ENCODE results near the gene OS9. TPM values are rescaled to one million over a fixed set of nuclear protein-coding genes. Genes with fewer than 3 reads are reported as not detected.

The OS9 gene
- total and polyA plus RNA-seq, 2 of the 4 experiments (the other 2 are of a cell fraction) = 159 to 272 TPM

GRCh38 chr12:57700317-57700716 lies 6.4 kb downstream of the OS9 start:
- no peak for ATAC-seq (ENCODE audit: low read depth)
- no peak overlapping the region for H2BK120ac ChIP-seq (ENCODE audit: low read depth, low read length)
- no peaks in the 10 kb centered on the region for H3K27me3 ChIP-seq (ENCODE audit: control insufficient read depth, insufficient read depth, low read length)
- H4K8ac ChIP-seq (ENCODE audit: low read depth in 2 of 2, low read length in 2 of 2) = no peak overlapping the region
- 100% methylated on average over 1 of the region's 2 CpGs; no CpG with 5 or more reads in 1 of the 2 experiments for WGBS, 2 experiments (ENCODE audit: extremely low coverage in 2 of 2, insufficient read length in 1 of 2)
- no peak overlapping the region for H3K4ac ChIP-seq (ENCODE audit: low read depth, low read length)
- no peak overlapping the region for H4K91ac ChIP-seq (ENCODE audit: insufficient read depth, low read depth, low read length)
- TF ChIP-seq SMC3 (IDR thresholded peaks at IDR 0.05; ENCODE audit: low read depth, low read length) (no peak), RAD21 (IDR thresholded peaks at IDR 0.05; ENCODE audit: low read length) (no peak), FOS (IDR thresholded peaks at IDR 0.05; ENCODE audit: low read depth, low read length) (no peak), MAFK (IDR thresholded peaks at IDR 0.05; ENCODE audit: low read depth, low read length) (no peak), RCOR1 (IDR thresholded peaks at IDR 0.05; ENCODE audit: insufficient replicate concordance, low read length) (no peak), NFE2L2 (IDR thresholded peaks at IDR 0.05; ENCODE audit: low read depth, low read length) (no peak), CTCF (conservative IDR thresholded peaks at IDR 0.05; ENCODE audit: low read depth, low read length) (no peak), MXI1 (IDR thresholded peaks at IDR 0.05; ENCODE audit: borderline replicate concordance, low read depth, low read length) (no peak), ELK1 (IDR thresholded peaks at IDR 0.05; ENCODE audit: borderline replicate concordance, low read depth, low read length) (no peak), CHD1 (IDR thresholded peaks at IDR 0.05; ENCODE audit: low read depth, low read length) (no peak), BHLHE40 (IDR thresholded peaks at IDR 0.05; ENCODE audit: low read depth, low read length) (no peak), POLR2A (IDR thresholded peaks at IDR 0.05; ENCODE audit: low read depth, low read length) (no peak), USF2 (IDR thresholded peaks at IDR 0.05; ENCODE audit: low read depth, low read length) (no peak)
- no peak overlapping the region for H2AFZ ChIP-seq (replicated peaks; ENCODE audit: low read length, poor library complexity)
- H4K5ac ChIP-seq (ENCODE audit: low read depth, low read length) = no peak overlapping the region
- no peak overlapping the region for H2AK5ac ChIP-seq (ENCODE audit: low read depth, low read length)
- H2BK5ac ChIP-seq (ENCODE audit: low read depth, low read length, poor library complexity, severe bottlenecking) = no peak overlapping the region
- no peak overlapping the region for H3K23ac ChIP-seq (ENCODE audit: low read depth, low read length)
- no peak overlapping the region for H2BK20ac ChIP-seq (ENCODE audit: low read depth, low read length)
- H3K9ac ChIP-seq (ENCODE audit: low read depth, low read length) = no peak overlapping the region
- no peak overlapping the region for H3K14ac ChIP-seq (replicated peaks; ENCODE audit: low read depth, low read length)
- peaks cover 20% of the 10 kb centered on the region for H3K36me3 ChIP-seq (ENCODE audit: control insufficient read depth, insufficient read depth, low read length)
- no peak overlapping the region for H2AK9ac ChIP-seq (replicated peaks; ENCODE audit: low read depth, low read length, poor library complexity)
- ChIA-PET POLR2A (ENCODE audit: unreplicated experiment) (no interaction called here), CTCF (no interaction called here)
- no peak overlapping the region for H3K4me3 ChIP-seq (ENCODE audit: insufficient read depth, low read depth, low read length)
- H4K20me1 ChIP-seq (ENCODE audit: insufficient read depth, low read length) = no peaks in the 10 kb centered on the region
- no peak overlapping the region for H3K27ac ChIP-seq (ENCODE audit: insufficient read depth, low read length)
- H3K9me1 ChIP-seq (ENCODE audit: insufficient read depth, low read length) = peaks cover 5% of the 10 kb centered on the region; the same call in 1 of the 2 replicates
- H3K4me2 ChIP-seq (ENCODE audit: low read depth, low read length) = no peak overlapping the region
- no peak overlapping the region for H2BK15ac ChIP-seq (ENCODE audit: low read depth, low read length)
- no TSS peak for BruUV-seq (replicated peaks)
- DNase-seq = no peak
- H3K56ac ChIP-seq (ENCODE audit: extremely low read depth, insufficient read depth, low read length) = no peak overlapping the region
- intact Hi-C loops (cut with micrococcal nuclease) = no loop called here
- dilution Hi-C loops (cut with HindIII; ENCODE audit: low sequenced_read_pairs, unreplicated experiment) = no loop called here
- in situ Hi-C loops (cut with MboI; ENCODE audit: low sequenced_read_pairs) = no loop called here
- H3K79me1 ChIP-seq (ENCODE audit: low read depth in 1 of 2, low read length in 2 of 2) = peaks cover 5 to 21% of the 10 kb centered on the region in 2 experiments; a peak in 2 of 4 replicates
- no peaks in the 10 kb centered on the region for H3K9me3 ChIP-seq (ENCODE audit: control insufficient read depth, insufficient read depth, low read length)
- no peak overlapping the region for H3K18ac ChIP-seq (ENCODE audit: low read depth, low read length)
- H3K4me1 ChIP-seq (ENCODE audit: control insufficient read depth, insufficient read depth, low read length) = no peaks in the 10 kb centered on the region

Measured in IMR-90 (cell line).